HCT116 (cell line): ENCODE data around the gene SYNE2. TPM values are rescaled to one million over a fixed set of nuclear protein-coding genes. Genes with fewer than 3 reads are reported as not detected.

ENCODE experiments used
- ATAC-seq: fragments of 200-7000 bp; cut with Tn5 transposase; 2 replicates; pipeline ENCODE4 v1.9.1; 2020; ENCODE audit warnings: mild to moderate bottlenecking, moderate library complexity
- BruUV-seq: library from RNA; stranded (reverse); fragments of 400-500 nt; replicated peaks from 2 replicates; lab custom pipeline; 2021; lab: Mats Ljungman, UMichigan
- CTCF ChIA-PET: fragments of 300-600 bp; sonication (Branson Sonifier 250); formaldehyde crosslinking; loops from one replicate; lab custom pipeline; 2021; ENCODE audit warnings: antibody characterized with exemption; lab: Charles Lee
- POLR2A ChIA-PET: fragments of 300-600, 350-600 bp; sonication (Branson Sonifier 250); formaldehyde crosslinking; loops from one replicate; lab custom pipeline; 2021; ENCODE audit warnings: antibody characterized with exemption; lab: Charles Lee
- RAD21 ChIA-PET, 2 experiments: fragments of 300-600 bp; sonication (Branson Sonifier 250); formaldehyde crosslinking; loops; one replicate each; lab custom pipeline; 2023; ENCODE audit warnings: low total read pairs in 2 of 2; ENCODE audit not compliant: uncharacterized antibody in 2 of 2, unreplicated experiment in 2 of 2, low non-redundant PET in 1 of 2; lab: Charles Lee
- DNase-seq: peaks from one replicate; pipeline ENCODE4 v3.0.0-alpha.2; 2010; ENCODE audit warnings: low read depth, low spot score
- H2AFZ ChIP-seq: fragments of 200-600 bp; shearing (Covaris generic), sonication (generic); 2 replicates; pipeline ENCODE4 v1.6.1; 2017; ENCODE audit warnings: low read depth, mixed run types, mixed read lengths, antibody characterized with exemption, low read length; ENCODE audit not compliant: poor library complexity, severe bottlenecking
- H3K27ac ChIP-seq: 2 replicates; pipeline ENCODE4 v1.5.1; 2012; ENCODE audit warnings: low read depth, low read length
- H3K27me3 ChIP-seq: fragments of 200-600 bp; sonication (generic); 2 replicates; pipeline ENCODE4 v1.6.1; 2016; ENCODE audit warnings: mixed run types, low read length, mixed read lengths; ENCODE audit not compliant: insufficient read depth
- H3K36me3 ChIP-seq, 2 experiments: fragments of 200-500 bp in 1 of 2; fragments of 200-600 bp in 1 of 2; sonication (Bioruptor generic) in 1 of 2; sonication (generic) in 1 of 2; 2 replicates each; pipeline versions ENCODE4 v1.5.1 to v1.6.1; 2014 to 2016; ENCODE audit warnings: low read length in 2 of 2, inconsistent platforms in 1 of 2, mixed read lengths in 1 of 2, mixed run types in 1 of 2; ENCODE audit not compliant: insufficient read depth in 2 of 2, control insufficient read depth in 1 of 2
- H3K4me1 ChIP-seq, 2 experiments: fragments of 200-600 bp in 1 of 2; sonication (generic) in 1 of 2; 2 replicates each; pipeline versions ENCODE4 v1.5.1 to v1.6.1; 2012 to 2017; ENCODE audit warnings: low read length in 2 of 2, inconsistent platforms in 1 of 2, mild to moderate bottlenecking in 1 of 2, mixed read lengths in 1 of 2, mixed run types in 1 of 2, moderate library complexity in 1 of 2; ENCODE audit not compliant: insufficient read depth in 2 of 2, control insufficient read depth in 1 of 2
- H3K4me2 ChIP-seq: fragments of 200-600 bp; sonication (generic); 2 replicates; pipeline ENCODE4 v1.6.1; 2017; ENCODE audit warnings: mixed run types, low read length, mixed read lengths
- H3K4me3 ChIP-seq, 2 experiments: fragments of 200-600 bp in 1 of 2; sonication (generic) in 1 of 2; replicated peaks in 1 of 2; 2 replicates each; pipeline ENCODE4 v1.5.1; 2011 to 2016; ENCODE audit warnings: low read length in 2 of 2, control low read depth in 1 of 2, low read depth in 1 of 2, mild to moderate bottlenecking in 1 of 2, mixed read lengths in 1 of 2, mixed run types in 1 of 2
- H3K79me2 ChIP-seq: fragments of 200-600 bp; sonication (generic); 2 replicates; pipeline ENCODE4 v1.6.1; 2017; ENCODE audit warnings: mild to moderate bottlenecking, mixed run types, low read length, moderate library complexity, mixed read lengths; ENCODE audit not compliant: insufficient read depth
- H3K9ac ChIP-seq: fragments of 200-600 bp; sonication (generic); 2 replicates; pipeline ENCODE4 v1.6.1; 2016; ENCODE audit warnings: low read length, mixed read lengths
- H3K9me2 ChIP-seq: fragments of 200-600 bp; sonication (generic), shearing (Covaris generic); 2 replicates; pipeline ENCODE4 v1.6.1; 2017; ENCODE audit warnings: mixed run types, mild to moderate bottlenecking, moderate library complexity; ENCODE audit not compliant: insufficient read depth
- H3K9me3 ChIP-seq, 2 experiments: fragments of 200-500 bp in 1 of 2; fragments of 200-600 bp in 1 of 2; sonication (Bioruptor generic) in 1 of 2; sonication (generic) in 1 of 2; 2 replicates each; pipeline ENCODE4 v1.6.1; 2014 to 2017; ENCODE audit warnings: low read length in 2 of 2, mixed read lengths in 2 of 2, inconsistent platforms in 1 of 2, low read depth in 1 of 2, mild to moderate bottlenecking in 1 of 2, mixed run types in 1 of 2, moderate library complexity in 1 of 2; ENCODE audit not compliant: control insufficient read depth in 1 of 2, insufficient read depth in 1 of 2
- H4K20me1 ChIP-seq: fragments of 200-600 bp; sonication (generic), shearing (Covaris generic); 2 replicates; pipeline ENCODE4 v1.6.1; 2017; ENCODE audit warnings: mixed run types, mild to moderate bottlenecking, moderate library complexity; ENCODE audit not compliant: insufficient read depth
- ATF3 ChIP-seq: IDR thresholded peaks from 2 replicates; pipeline ENCODE4 v1.6.1; 2012
- CTCF ChIP-seq, 3 experiments: fragments of 200-600 bp in 1 of 3; sonication (generic) in 1 of 3; IDR thresholded peaks in 2 of 3; conservative IDR thresholded peaks in 1 of 3; 2 replicates each; pipeline ENCODE4 v1.5.1; 2012 to 2017; ENCODE audit warnings: low read depth in 2 of 3, low read length in 2 of 3, antibody characterized with exemption in 1 of 3, borderline replicate concordance in 1 of 3, control low read depth in 1 of 3, mild to moderate bottlenecking in 1 of 3, mixed read lengths in 1 of 3, mixed run types in 1 of 3, moderate library complexity in 1 of 3; ENCODE audit not compliant: insufficient read depth in 1 of 3
- ELF1 ChIP-seq: IDR thresholded peaks from 2 replicates; pipeline ENCODE4 v1.6.1; 2012; ENCODE audit warnings: low read depth, borderline replicate concordance
- EZH2 ChIP-seq: fragments of 200-600 bp; sonication (generic); IDR thresholded peaks from 2 replicates; pipeline ENCODE4 v1.6.1; 2017; ENCODE audit warnings: antibody characterized with exemption, mixed run types
- JUND ChIP-seq: IDR thresholded peaks from 2 replicates; pipeline ENCODE4 v1.6.1; 2012
- POLR2A ChIP-seq: IDR thresholded peaks from 2 replicates; pipeline ENCODE4 v1.7.0; 2011; ENCODE audit warnings: borderline replicate concordance; ENCODE audit not compliant: insufficient read depth, insufficient read length; ENCODE audit errors: extremely low read depth
- POLR2AphosphoS5 ChIP-seq: IDR thresholded peaks from 2 replicates; pipeline ENCODE4 v1.6.1; 2011; ENCODE audit warnings: mild to moderate bottlenecking, low read depth, low read length, moderate library complexity
- SP1 ChIP-seq: IDR thresholded peaks from 2 replicates; pipeline ENCODE4 v1.6.1; 2012; ENCODE audit warnings: low read depth
- SRF ChIP-seq: IDR thresholded peaks from 2 replicates; pipeline ENCODE4 v1.6.1; 2012; ENCODE audit warnings: low read depth
- YY1 ChIP-seq: IDR thresholded peaks from 2 replicates; pipeline ENCODE4 v1.6.1; 2011; ENCODE audit warnings: low read length, low read depth, moderate library complexity, mild to moderate bottlenecking; ENCODE audit not compliant: insufficient replicate concordance; ENCODE audit errors: extremely low read depth
- ZNF274 ChIP-seq: fragments of 200-500 bp; sonication (Bioruptor generic); IDR thresholded peaks from 2 replicates; pipeline ENCODE4 v1.6.1; 2014; ENCODE audit warnings: mild to moderate bottlenecking, low read depth, low read length, inconsistent platforms
- intact Hi-C: fragments of 100-400 bp; cut with micrococcal nuclease; formaldehyde crosslinking; loops from 2 replicates; pipeline ENCODE4 v1.10.0; 2022
- total RNA-seq: library from RNA; stranded (reverse); gene quantifications from one replicate; pipeline ENCODE4 v1.2.1, GENCODE V29; 2021; ENCODE audit not compliant: unreplicated experiment
- TF ChIP-seq, protein P1 (sequence below): IDR thresholded peaks from 2 replicates; pipeline ENCODE4 v1.6.1; 2011; ENCODE audit warnings: mild to moderate bottlenecking, low read length, moderate library complexity; ENCODE audit not compliant: insufficient replicate concordance; ENCODE audit errors: extremely low read depth

The SYNE2 gene
- total RNA-seq, 1 experiment from 2014 or later = 28.8 TPM

DNA sequence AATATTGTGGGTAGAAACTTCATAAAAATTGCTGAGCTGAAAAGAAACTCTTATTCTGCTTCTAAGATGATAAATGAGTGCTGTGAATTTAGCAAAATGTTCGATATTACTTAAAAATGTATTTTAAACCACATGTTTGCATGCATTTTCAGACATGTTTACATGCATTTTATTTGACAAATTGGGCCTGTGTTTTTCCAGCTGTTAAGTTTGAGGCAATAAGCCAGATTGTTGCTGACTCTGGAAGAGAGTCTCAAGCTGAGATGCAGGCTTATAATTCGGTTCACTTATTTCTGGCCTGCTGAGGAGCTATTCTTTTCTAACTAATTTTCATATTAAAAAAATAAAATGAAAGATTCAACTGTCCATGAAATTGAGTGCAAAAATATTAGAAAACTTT is 110.1 kb downstream of the SYNE2 start:
- no TSS peak for BruUV-seq
- CTCF ChIA-PET = no interaction called here

More for the DNA sequence above, 110.1 kb downstream of the SYNE2 start:
- no peaks in the 10 kb centered on the region for H4K20me1 ChIP-seq
- no peaks in the 10 kb centered on the region for H3K79me2 ChIP-seq
- H3K36me3 ChIP-seq = no peaks in the 10 kb centered on the region
- POLR2A ChIA-PET = no interaction called here
- H3K27ac ChIP-seq = no peak overlapping the region
- ATAC-seq = no peak
- no peak overlapping the region for H3K9ac ChIP-seq
- no peak overlapping the region for H2AFZ ChIP-seq
- no peaks in the 10 kb centered on the region for H3K27me3 ChIP-seq
- RAD21 ChIA-PET = no interaction called here
- no peak overlapping the region for H3K4me2 ChIP-seq
- intact Hi-C loops = no loop called here
- H3K9me2 ChIP-seq = no peaks in the 10 kb centered on the region
- no peaks in the 10 kb centered on the region for H3K4me1 ChIP-seq
- no peak for DNase-seq
- H3K9me3 ChIP-seq = no peaks in the 10 kb centered on the region
- no peak overlapping the region for H3K4me3 ChIP-seq
- TF ChIP-seq SP1 (no peak), ATF3 (no peak), SRF (no peak), POLR2A (no peak), CTCF (IDR thresholded peaks at IDR 0.05 in 2 of 3, conservative IDR thresholded peaks at IDR 0.05 in 1 of 3; ENCODE audit: borderline replicate concordance in 1 of 3, insufficient read depth in 1 of 3, low read depth in 2 of 3, low read length in 2 of 3) (no peak), YY1 (no peak), ELF1 (no peak), EZH2 (no peak), ZNF274 (no peak), POLR2AphosphoS5 (no peak), JUND (no peak)
- TF ChIP-seq, protein P1, sequence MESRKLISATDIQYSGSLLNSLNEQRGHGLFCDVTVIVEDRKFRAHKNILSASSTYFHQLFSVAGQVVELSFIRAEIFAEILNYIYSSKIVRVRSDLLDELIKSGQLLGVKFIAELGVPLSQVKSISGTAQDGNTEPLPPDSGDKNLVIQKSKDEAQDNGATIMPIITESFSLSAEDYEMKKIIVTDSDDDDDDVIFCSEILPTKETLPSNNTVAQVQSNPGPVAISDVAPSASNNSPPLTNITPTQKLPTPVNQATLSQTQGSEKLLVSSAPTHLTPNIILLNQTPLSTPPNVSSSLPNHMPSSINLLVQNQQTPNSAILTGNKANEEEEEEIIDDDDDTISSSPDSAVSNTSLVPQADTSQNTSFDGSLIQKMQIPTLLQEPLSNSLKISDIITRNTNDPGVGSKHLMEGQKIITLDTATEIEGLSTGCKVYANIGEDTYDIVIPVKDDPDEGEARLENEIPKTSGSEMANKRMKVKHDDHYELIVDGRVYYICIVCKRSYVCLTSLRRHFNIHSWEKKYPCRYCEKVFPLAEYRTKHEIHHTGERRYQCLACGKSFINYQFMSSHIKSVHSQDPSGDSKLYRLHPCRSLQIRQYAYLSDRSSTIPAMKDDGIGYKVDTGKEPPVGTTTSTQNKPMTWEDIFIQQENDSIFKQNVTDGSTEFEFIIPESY = no peak
